GM12878 (cell line): Measurements from ENCODE around the gene EFNA4. TPM values are rescaled to one million over a fixed set of nuclear protein-coding genes. Genes with fewer than 3 reads are reported as not detected.

ENCODE experiments used
- ATAC-seq: fragments of 200-7000 bp; cut with Tn5 transposase; 3 replicates; pipeline ENCODE4 v1.9.1; 2020; ENCODE audit warnings: mild to moderate bottlenecking, moderate library complexity
- BruUV-seq: library from RNA; stranded (reverse); fragments of 400-500 nt; replicated peaks from 2 replicates; lab custom pipeline; 2021; lab: Mats Ljungman, UMichigan
- CTCF ChIA-PET: fragments of 300-600 bp; sonication (Branson Sonifier 250); formaldehyde crosslinking; extraction: SDS; loops from one replicate; lab custom pipeline; 2021; ENCODE audit warnings: inconsistent platforms; lab: Yijun Ruan, JAX
- POLR2A ChIA-PET: fragments of 350-600 bp; formaldehyde crosslinking; extraction: SDS; loops from one replicate; lab custom pipeline; 2021; ENCODE audit warnings: inconsistent platforms; lab: Charles Lee
- RAD21 ChIA-PET: fragments of 300-600 bp; sonication (Branson Sonifier 250); formaldehyde crosslinking; loops from one replicate; lab custom pipeline; 2023; ENCODE audit warnings: antibody characterized with exemption; ENCODE audit not compliant: unreplicated experiment; lab: Charles Lee
- SMC1A ChIA-PET: fragments of 300-600 bp; sonication (Branson Sonifier 250); formaldehyde crosslinking; loops from one replicate; lab custom pipeline; 2023; ENCODE audit not compliant: unreplicated experiment, uncharacterized antibody; lab: Charles Lee
- DNase-seq: peaks from one replicate; pipeline ENCODE4 v3.0.0-alpha.2; 2011; ENCODE audit warnings: low read depth, low spot score
- FAIRE-seq: peaks from 3 replicates; lab custom pipeline; 2011; peaks lifted over from hg19 to GRCh38; lab: Jason Lieb, UNC
- H2AFZ ChIP-seq: 2 replicates; pipeline ENCODE4 v1.6.0; 2011; ENCODE audit warnings: low read depth, low read length, control low read depth; ENCODE audit not compliant: control insufficient read depth
- H3K27ac ChIP-seq: 2 replicates; pipeline ENCODE4 v1.5.1; 2011; ENCODE audit warnings: control low read depth; ENCODE audit not compliant: control insufficient read depth, insufficient read depth
- H3K27me3 ChIP-seq, 2 experiments: replicated peaks in 1 of 2; 2 replicates each; pipeline versions ENCODE4 v1.6.0 to v1.6.1; 2011; ENCODE audit warnings: low read length in 1 of 2; ENCODE audit not compliant: control insufficient read depth in 2 of 2, insufficient read depth in 2 of 2
- H3K36me3 ChIP-seq, 2 experiments: 2 replicates each; pipeline ENCODE4 v1.5.1; 2011; ENCODE audit warnings: low read length in 1 of 2; ENCODE audit not compliant: control insufficient read depth in 2 of 2, insufficient read depth in 2 of 2
- H3K4me1 ChIP-seq: 2 replicates; pipeline ENCODE4 v1.6.1; 2011; ENCODE audit warnings: mild to moderate bottlenecking, low read length, moderate library complexity, mixed read lengths; ENCODE audit not compliant: control insufficient read depth, insufficient read depth
- H3K4me2 ChIP-seq: 2 replicates; pipeline ENCODE4 v1.6.0; 2011; ENCODE audit warnings: control low read depth; ENCODE audit not compliant: control insufficient read depth, insufficient read depth
- H3K4me3 ChIP-seq: fragments of 200-600 bp; sonication (generic); 2 replicates; pipeline ENCODE4 v1.5.1; 2016
- H3K79me2 ChIP-seq: 2 replicates; pipeline ENCODE4 v1.6.0; 2011; ENCODE audit warnings: low read length; ENCODE audit not compliant: control insufficient read depth, insufficient read depth
- H3K9ac ChIP-seq: 2 replicates; pipeline ENCODE4 v1.8.0; 2011; ENCODE audit warnings: low read length, control low read depth, mixed read lengths; ENCODE audit not compliant: control insufficient read depth, insufficient read depth
- H3K9me3 ChIP-seq: replicated peaks from 3 replicates; pipeline ENCODE4 v1.5.1; 2011; ENCODE audit warnings: mild to moderate bottlenecking, low read length; ENCODE audit not compliant: control insufficient read depth, insufficient read depth
- H4K20me1 ChIP-seq: 2 replicates; pipeline ENCODE4 v1.6.0; 2011; ENCODE audit not compliant: control insufficient read depth, insufficient read depth
- BACH1 ChIP-seq: fragments of 450-650 bp; IDR thresholded peaks from 2 replicates; pipeline ENCODE4 v1.6.1; 2017; ENCODE audit warnings: mild to moderate bottlenecking, borderline replicate concordance
- BHLHE40 ChIP-seq, 2 experiments: fragments of 450-650 bp in 1 of 2; IDR thresholded peaks; 2 replicates each; pipeline ENCODE4 v1.6.1; 2011 to 2017; ENCODE audit warnings: low read depth in 2 of 2, borderline replicate concordance in 1 of 2, improper control_type of control experiment in 1 of 2, low read length in 1 of 2, mild to moderate bottlenecking in 1 of 2
- DPF2 ChIP-seq: fragments of 450-650 bp; IDR thresholded peaks from 2 replicates; pipeline ENCODE4 v1.6.1; 2017; ENCODE audit warnings: mild to moderate bottlenecking
- EED ChIP-seq: sonication (generic); IDR thresholded peaks from 2 replicates; pipeline ENCODE4 v1.6.1; 2016; ENCODE audit warnings: antibody characterized with exemption, low read depth
- ETV6 ChIP-seq, 2 experiments: fragments of 450-650 bp in 1 of 2; IDR thresholded peaks in 1 of 2; conservative IDR thresholded peaks in 1 of 2; 2 replicates each; pipeline ENCODE4 v1.6.1; 2014; ENCODE audit warnings: antibody characterized with exemption in 1 of 2, borderline replicate concordance in 1 of 2, low read depth in 1 of 2, mild to moderate bottlenecking in 1 of 2, moderate library complexity in 1 of 2
- HCFC1 ChIP-seq: fragments of 150-350 bp; IDR thresholded peaks from 2 replicates; pipeline ENCODE4 v1.6.1; 2014; ENCODE audit warnings: low read length
- IKZF2 ChIP-seq, 2 experiments: fragments of 450-650 bp; IDR thresholded peaks; 2 replicates each; pipeline ENCODE4 v1.6.1; 2017; ENCODE audit warnings: mild to moderate bottlenecking in 2 of 2, moderate library complexity in 2 of 2
- NR2C1 ChIP-seq: fragments of 450-650 bp; IDR thresholded peaks from 2 replicates; pipeline ENCODE4 v1.6.1; 2017; ENCODE audit warnings: antibody characterized with exemption, mild to moderate bottlenecking, moderate library complexity
- RFX5 ChIP-seq: IDR thresholded peaks from 2 replicates; pipeline ENCODE4 v1.6.1; 2011; ENCODE audit warnings: low read depth, low read length, improper control_type of control experiment
- STAT1 ChIP-seq: fragments of 450-650 bp; conservative IDR thresholded peaks from 2 replicates; pipeline ENCODE4 v1.6.1; 2014; ENCODE audit warnings: antibody characterized with exemption, mild to moderate bottlenecking
- TBL1XR1 ChIP-seq: IDR thresholded peaks from 2 replicates; pipeline ENCODE4 v1.6.1; 2012; ENCODE audit warnings: low read depth, low read length, improper control_type of control experiment
- TCF12 ChIP-seq: IDR thresholded peaks from 2 replicates; pipeline ENCODE4 v1.6.1; 2011; ENCODE audit warnings: low read depth, mild to moderate bottlenecking, low read length
- WGBS: methylation state at CpG from one replicate; pipeline ENCODE4 v1.1.6; 2016; ENCODE audit warnings: low lambda C conversion rate; ENCODE audit not compliant: insufficient replicate concordance, insufficient coverage; ENCODE audit errors: missing lambda C conversion rate; 5-methylcytosine and 5-hydroxymethylcytosine counted together
- in situ Hi-C: fragments of 300-500 bp; cut with MboI; formaldehyde crosslinking; loops from 9 replicates; pipeline ENCODE4 v1.14.3; 2018; ENCODE audit warnings: mixed read lengths
- intact Hi-C: fragments of 100-400 bp; cut with micrococcal nuclease; formaldehyde crosslinking; loops from one replicate; pipeline ENCODE4 v1.14.2; 2022; ENCODE audit not compliant: unreplicated experiment
- polyA plus RNA-seq, 11 experiments: library from polyadenylated mRNA; depleted of rRNA in 4 of 11; unstranded in 6 of 11; stranded (reverse) in 5 of 11; fragments of >200 nt; fragmentation: Nextera tagmentation in 4 of 11; fragmentation: Illumina TruSeq in 1 of 11; extraction: Ambion mirVana in 4 of 11; extraction: Trizol in 1 of 11; gene quantifications; 1 replicate in 1 of 11; 2 replicates in 10 of 11; pipeline versions ENCODE4 v1.2.1 to v1.2.3, GENCODE V29; 2011 to 2016; ENCODE audit warnings: inconsistent platforms in 2 of 11, missing spikeins in 2 of 11, low read depth in 1 of 11
- total RNA-seq, 4 experiments: library from RNA; depleted of rRNA in 3 of 4; stranded (reverse); fragments of >200 nt in 3 of 4; fragmentation: Illumina TruSeq in 1 of 4; extraction: Trizol in 1 of 4; gene quantifications; 2 replicates each; pipeline versions ENCODE4 v1.2.1 to v1.2.3, GENCODE V29; 2013 to 2021
- TF ChIP-seq, protein P1 (sequence below): IDR thresholded peaks from 2 replicates; pipeline ENCODE4 v1.6.1; 2011; ENCODE audit warnings: borderline replicate concordance, low read depth, mild to moderate bottlenecking, moderate library complexity, mixed read lengths, low read length; ENCODE audit not compliant: insufficient read depth; ENCODE audit errors: extremely low read length

The EFNA4 gene
- total and polyA plus RNA-seq, 10 of the 15 experiments (the other 5 are each of a cell fraction or from before 2014, with no cell fraction given) = 0.52 to 14.1 (median 4.8) TPM

DNA sequence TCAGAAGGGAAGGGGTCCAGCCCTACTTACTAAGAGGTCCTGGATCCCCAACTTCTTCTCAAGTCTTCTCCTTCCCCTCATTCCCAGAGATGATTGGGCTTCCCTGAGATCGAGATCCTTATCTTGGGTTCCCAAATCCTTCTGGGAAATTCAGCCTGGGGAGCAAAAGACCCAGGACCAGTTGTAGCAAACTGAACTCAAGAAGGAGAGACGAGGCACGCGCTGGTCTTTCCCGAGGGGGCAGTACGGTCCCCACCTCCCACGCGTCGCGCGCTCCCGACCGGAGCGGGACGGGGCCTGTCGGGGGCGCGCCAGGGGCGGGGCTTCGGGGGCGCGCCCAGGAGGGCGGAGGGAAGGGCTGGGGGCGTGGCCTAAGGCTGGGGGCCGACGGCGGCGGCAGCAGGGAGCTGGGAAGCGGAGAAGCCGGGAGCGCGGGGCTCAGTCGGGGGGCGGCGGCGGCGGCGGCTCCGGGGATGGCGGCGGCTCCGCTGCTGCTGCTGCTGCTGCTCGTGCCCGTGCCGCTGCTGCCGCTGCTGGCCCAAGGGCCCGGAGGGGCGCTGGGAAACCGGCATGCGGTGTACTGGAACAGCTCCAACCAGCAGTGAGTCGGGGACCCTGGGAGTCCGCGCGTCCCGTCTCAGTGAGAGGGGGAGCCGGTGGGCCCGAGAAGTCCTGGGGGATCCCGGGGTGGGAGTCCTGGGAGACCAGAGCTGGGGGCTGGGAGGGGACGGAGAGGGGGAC, 15.1 kb downstream of the EFNA4 start, which contains the start of gene EFNA3 (continued):
- TF ChIP-seq TBL1XR1 (no peak), NR2C1 (no peak), DPF2 (no peak), ETV6 (conservative IDR thresholded peaks at IDR 0.05 in 1 of 2, IDR thresholded peaks at IDR 0.05 in 1 of 2; ENCODE audit: borderline replicate concordance in 1 of 2, low read depth in 1 of 2) (no peak), BHLHE40 (IDR thresholded peaks at IDR 0.05; ENCODE audit: borderline replicate concordance in 1 of 2, low read depth in 2 of 2, low read length in 1 of 2) (peak; percentile 51 to 65), RFX5 (no peak), IKZF2 (IDR thresholded peaks at IDR 0.05) (0 out of 4 replicates have a peak, but pooled peaks of 1 of the 2 experiments have one; percentile 21), HCFC1 (no peak), BACH1 (0 out of 2 replicates have a peak, but pooled peaks have one; percentile 36), TCF12 (no peak)
- TF ChIP-seq, protein P1, sequence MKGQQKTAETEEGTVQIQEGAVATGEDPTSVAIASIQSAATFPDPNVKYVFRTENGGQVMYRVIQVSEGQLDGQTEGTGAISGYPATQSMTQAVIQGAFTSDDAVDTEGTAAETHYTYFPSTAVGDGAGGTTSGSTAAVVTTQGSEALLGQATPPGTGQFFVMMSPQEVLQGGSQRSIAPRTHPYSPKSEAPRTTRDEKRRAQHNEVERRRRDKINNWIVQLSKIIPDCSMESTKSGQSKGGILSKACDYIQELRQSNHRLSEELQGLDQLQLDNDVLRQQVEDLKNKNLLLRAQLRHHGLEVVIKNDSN = no peak

DNA sequence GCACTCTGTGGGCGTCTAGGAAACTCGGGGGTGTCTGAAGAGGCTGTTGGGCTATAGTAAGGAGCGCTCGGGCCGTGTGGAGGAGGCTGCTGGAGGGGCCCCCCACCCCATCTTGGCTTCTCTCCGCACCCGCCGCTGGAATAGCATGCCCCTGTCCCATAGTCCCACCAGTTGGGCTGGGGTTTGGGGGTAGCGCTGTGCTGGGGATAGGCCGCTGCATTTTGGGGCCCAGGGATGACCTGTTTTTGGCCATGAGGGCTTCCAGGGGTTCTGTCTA, 15.6 kb downstream of the EFNA4 start:
- POLR2A ChIA-PET = interaction anchor here (1.5 kb wide), 1 partner anchor 15 kb away, joined by 4 read pairs; no protein-coding TSS in a partner anchor
- peaks cover 30% of the 10 kb centered on the region for H3K4me1 ChIP-seq
- H3K4me2 ChIP-seq = peak overlapping the region; percentile 79
- SMC1A ChIA-PET = interaction anchor here (1.7 kb wide), 1 partner anchor 14 kb away, joined by 5 read pairs; no protein-coding TSS in a partner anchor
- in situ Hi-C loops = no loop called here
- FAIRE-seq (no peak), ATAC-seq (no peak; the same call in 2 of the 3 replicates), DNase-seq (no peak)
- H2AFZ ChIP-seq = no peak overlapping the region
- RAD21 ChIA-PET = interaction anchor here (1.0 to 1.6 kb wide), 3 partner anchors 16 to 533 kb away, joined by 3 to 7 read pairs (median 3); partner anchors contain the start of genes EFNA4 and KRTCAP2
- H3K4me3 ChIP-seq = peak overlapping the region; percentile 59; the same call in 1 of the 2 replicates
- H3K79me2 ChIP-seq = no peaks in the 10 kb centered on the region
- H3K27ac ChIP-seq = no peak overlapping the region
- no peaks in the 10 kb centered on the region for H3K9me3 ChIP-seq
- CTCF ChIA-PET = interaction anchor here (1.1 to 4.4 kb wide), 3 partner anchors 17 to 34 kb away, joined by 4 to 27 read pairs (median 6); partner anchors contain the start of genes ADAM15 and EFNA4
- H4K20me1 ChIP-seq = no peaks in the 10 kb centered on the region
- 13% methylated on average over 8 of the region's 10 CpGs for WGBS
- TF ChIP-seq STAT1 (no peak), EED (no peak)
- TF ChIP-seq, protein P1 = no peak
- no peaks in the 10 kb centered on the region for H3K36me3 ChIP-seq
- peaks cover 23 to 26% of the 10 kb centered on the region in 2 experiments for H3K27me3 ChIP-seq
- intact Hi-C loops = no loop called here
- BruUV-seq = no TSS peak
- H3K9ac ChIP-seq = no peak overlapping the region
